GM23338 (cell line): ENCODE data around the gene PPP1R9A. TPM values are rescaled to one million over a fixed set of nuclear protein-coding genes. Genes with fewer than 3 reads are reported as not detected.

ENCODE experiments used
- ATAC-seq: fragments of 200-7000 bp; cut with Tn5 transposase; 3 replicates; pipeline ENCODE4 v1.9.1; 2020
- DNase-seq: peaks from one replicate; pipeline ENCODE4 v3.0.0-alpha.2; 2015; ENCODE audit warnings: low spot score
- H2AFZ ChIP-seq: fragments of 200-600 bp; sonication (generic); 2 replicates; pipeline ENCODE4 v1.8.0; 2016; ENCODE audit warnings: antibody characterized with exemption, mild to moderate bottlenecking, moderate library complexity
- H3F3A ChIP-seq: fragments of 200-600 bp; sonication (generic); replicated peaks from 2 replicates; pipeline ENCODE4 v1.8.0; 2017; ENCODE audit warnings: antibody characterized with exemption, mixed run types, low read depth
- H3K27ac ChIP-seq: fragments of 200-600 bp; sonication (generic); 2 replicates; pipeline ENCODE4 v1.6.1; 2016; ENCODE audit warnings: low read depth
- H3K27me3 ChIP-seq: fragments of 200-600 bp; sonication (generic); 2 replicates; pipeline ENCODE4 v1.8.0; 2016; ENCODE audit warnings: mild to moderate bottlenecking, mixed run types, moderate library complexity; ENCODE audit not compliant: insufficient read depth
- H3K36me3 ChIP-seq: fragments of 200-600 bp; sonication (generic); 2 replicates; pipeline ENCODE4 v1.8.0; 2016; ENCODE audit warnings: mild to moderate bottlenecking; ENCODE audit not compliant: insufficient read depth
- H3K4me1 ChIP-seq: fragments of 200-600 bp; sonication (generic); 2 replicates; pipeline ENCODE4 v1.8.0; 2016; ENCODE audit warnings: mild to moderate bottlenecking, moderate library complexity; ENCODE audit not compliant: insufficient read depth
- H3K4me2 ChIP-seq: fragments of 200-600 bp; sonication (generic); 2 replicates; pipeline ENCODE4 v1.7.1; 2017; ENCODE audit warnings: mixed run types
- H3K4me3 ChIP-seq: fragments of 200-600 bp; sonication (generic); 2 replicates; pipeline ENCODE4 v1.6.1; 2016; ENCODE audit warnings: mixed run types
- H3K79me2 ChIP-seq: fragments of 200-600 bp; sonication (generic); replicated peaks from 2 replicates; pipeline ENCODE4 v1.8.0; 2017; ENCODE audit warnings: mild to moderate bottlenecking; ENCODE audit not compliant: insufficient read depth
- H3K9me2 ChIP-seq: fragments of 200-600 bp; sonication (generic); 2 replicates; pipeline ENCODE4 v1.8.0; 2017; ENCODE audit not compliant: insufficient read depth
- H4K20me1 ChIP-seq: fragments of 200-600 bp; sonication (generic); replicated peaks from 2 replicates; pipeline ENCODE4 v1.8.0; 2017; ENCODE audit warnings: mild to moderate bottlenecking; ENCODE audit not compliant: insufficient read depth
- H3K27ac Mint-ChIP-seq: 2 replicates; pipeline ENCODE4 v1.8.0; 2020; ENCODE audit warnings: inconsistent platforms, mild to moderate bottlenecking, moderate library complexity, mixed read lengths
- H3K27me3 Mint-ChIP-seq: 3 replicates; pipeline ENCODE4 v1.8.0; 2022; ENCODE audit warnings: low read depth, mild to moderate bottlenecking, moderate library complexity, mixed read lengths, inconsistent platforms; ENCODE audit not compliant: insufficient read depth, poor library complexity
- H3K36me3 Mint-ChIP-seq: 3 replicates; pipeline ENCODE4 v1.8.0; 2021; ENCODE audit warnings: low read depth, mild to moderate bottlenecking, inconsistent platforms, moderate library complexity, mixed read lengths
- H3K4me1 Mint-ChIP-seq: 3 replicates; pipeline ENCODE4 v1.8.0; 2020; ENCODE audit warnings: mild to moderate bottlenecking, inconsistent platforms, mixed read lengths
- H3K4me3 Mint-ChIP-seq: 3 replicates; pipeline ENCODE4 v1.8.0; 2021; ENCODE audit warnings: moderate library complexity, mild to moderate bottlenecking, inconsistent platforms, mixed read lengths
- H3K9me3 Mint-ChIP-seq: 3 replicates; pipeline ENCODE4 v1.8.0; 2020; ENCODE audit warnings: moderate library complexity, mild to moderate bottlenecking, inconsistent platforms, mixed read lengths
- CTCF ChIP-seq, 2 experiments: fragments of 200-600 bp in 1 of 2; sonication (generic) in 1 of 2; conservative IDR thresholded peaks; 2 replicates each; pipeline versions ENCODE4 v1.5.1 to v1.6.1; 2016 to 2017; ENCODE audit warnings: antibody characterized with exemption in 2 of 2, low read depth in 2 of 2, mild to moderate bottlenecking in 2 of 2, moderate library complexity in 1 of 2
- REST ChIP-seq: IDR thresholded peaks from one replicate; pipeline ENCODE4 v1.6.1; 2018; ENCODE audit warnings: antibody characterized with exemption; ENCODE audit not compliant: unreplicated experiment
- ZNF462 ChIP-seq: fragments of 250-450 bp; sonication (Bioruptor Pico); IDR thresholded peaks from 2 replicates; pipeline ENCODE4 v1.5.0; 2020; ENCODE audit warnings: mild to moderate bottlenecking, moderate library complexity
- polyA plus RNA-seq: library from polyadenylated mRNA; unstranded; fragments of >200 nt; fragmentation: Nextera tagmentation; extraction: Ambion mirVana; gene quantifications from 2 replicates; pipeline ENCODE4 v1.2.1, GENCODE V29; 2016
- total RNA-seq: library from RNA; depleted of rRNA; stranded (reverse); fragments of >200 nt; shearing (Covaris generic); gene quantifications from 2 replicates; pipeline ENCODE4 v1.2.3, GENCODE V29; 2014

PPP1R9A gene
- total and polyA plus RNA-seq, 2 experiments from 2014 or later: 10.6 to 31.8 TPM

GRCh38 chr7:95041031-95041430 lies 133.6 kb downstream of the PPP1R9A start:
- Mint-ChIP-seq H3K36me3 (no peaks in the 10 kb centered on the region), H3K27ac (no peak overlapping the region), H3K9me3 (no peaks in the 10 kb centered on the region), H3K27me3 (peaks cover 2% of the 10 kb centered on the region), H3K4me1 (peaks cover 14% of the 10 kb centered on the region; the same call in 2 of the 3 replicates), H3K4me3 (no peak overlapping the region)
- Histone ChIP-seq H3K4me2 (no peak overlapping the region), H3K4me3 (no peak overlapping the region), H2AFZ (no peak overlapping the region), H3K4me1 (no peaks in the 10 kb centered on the region), H3K27ac (no peak overlapping the region), H3K79me2 (no peaks in the 10 kb centered on the region), H3F3A (no peaks in the 10 kb centered on the region), H3K27me3 (no peaks in the 10 kb centered on the region), H3K36me3 (no peaks in the 10 kb centered on the region), H4K20me1 (no peaks in the 10 kb centered on the region), H3K9me2 (no peaks in the 10 kb centered on the region)
- ATAC-seq: no peak
- no peak for TF ChIP-seq REST
- no peak for DNase-seq

GRCh38 chr7:95045236-95045923 lies 138.0 kb downstream of the PPP1R9A start:
- H3K4me1 Mint-ChIP-seq: peaks cover 16% of the 10 kb centered on the region; the same call in 2 of the 3 replicates
- H3K79me2 ChIP-seq: no peaks in the 10 kb centered on the region; the same call in 1 of the 2 replicates
- H3K9me2 ChIP-seq: no peaks in the 10 kb centered on the region
- no peaks in the 10 kb centered on the region for H3K9me3 Mint-ChIP-seq
- no peaks in the 10 kb centered on the region for H3K36me3 Mint-ChIP-seq
- no peak overlapping the region for H3K4me3 Mint-ChIP-seq
- H3K27me3 Mint-ChIP-seq: peaks cover 2% of the 10 kb centered on the region
- ATAC-seq (peak; percentile 98), DNase-seq (peak; percentile 44)
- no peaks in the 10 kb centered on the region for H4K20me1 ChIP-seq
- no peaks in the 10 kb centered on the region for H3F3A ChIP-seq
- H2AFZ ChIP-seq: no peak overlapping the region
- TF ChIP-seq ZNF462: no peak
- TF ChIP-seq CTCF (conservative IDR thresholded peaks at IDR 0.05; ENCODE audit: low read depth in 2 of 2): peak; percentile 50 to 95
- peaks cover 7% of the 10 kb centered on the region; the same call in 1 of the 2 replicates for H3K4me1 ChIP-seq
- no peaks in the 10 kb centered on the region for H3K27me3 ChIP-seq
- no peaks in the 10 kb centered on the region for H3K36me3 ChIP-seq
- no peak overlapping the region for H3K4me3 ChIP-seq
- no peak overlapping the region for H3K27ac Mint-ChIP-seq
- H3K27ac ChIP-seq: no peak overlapping the region
- H3K4me2 ChIP-seq: no peak overlapping the region
